ENCODE data around the gene TNFRSF25.
"Not testable (repeated sequence)": the region's sequence is repeated elsewhere in the genome, so short reads cannot be mapped to it uniquely, and the experiment has no call there.

The TNFRSF25 gene

GRCh38 chr1:6434186-6434585 lies 31.8 kb downstream of the TNFRSF25 start:
- no peak for DNase-seq (ENCODE audit: low read depth in 2 of 2)

DNA sequence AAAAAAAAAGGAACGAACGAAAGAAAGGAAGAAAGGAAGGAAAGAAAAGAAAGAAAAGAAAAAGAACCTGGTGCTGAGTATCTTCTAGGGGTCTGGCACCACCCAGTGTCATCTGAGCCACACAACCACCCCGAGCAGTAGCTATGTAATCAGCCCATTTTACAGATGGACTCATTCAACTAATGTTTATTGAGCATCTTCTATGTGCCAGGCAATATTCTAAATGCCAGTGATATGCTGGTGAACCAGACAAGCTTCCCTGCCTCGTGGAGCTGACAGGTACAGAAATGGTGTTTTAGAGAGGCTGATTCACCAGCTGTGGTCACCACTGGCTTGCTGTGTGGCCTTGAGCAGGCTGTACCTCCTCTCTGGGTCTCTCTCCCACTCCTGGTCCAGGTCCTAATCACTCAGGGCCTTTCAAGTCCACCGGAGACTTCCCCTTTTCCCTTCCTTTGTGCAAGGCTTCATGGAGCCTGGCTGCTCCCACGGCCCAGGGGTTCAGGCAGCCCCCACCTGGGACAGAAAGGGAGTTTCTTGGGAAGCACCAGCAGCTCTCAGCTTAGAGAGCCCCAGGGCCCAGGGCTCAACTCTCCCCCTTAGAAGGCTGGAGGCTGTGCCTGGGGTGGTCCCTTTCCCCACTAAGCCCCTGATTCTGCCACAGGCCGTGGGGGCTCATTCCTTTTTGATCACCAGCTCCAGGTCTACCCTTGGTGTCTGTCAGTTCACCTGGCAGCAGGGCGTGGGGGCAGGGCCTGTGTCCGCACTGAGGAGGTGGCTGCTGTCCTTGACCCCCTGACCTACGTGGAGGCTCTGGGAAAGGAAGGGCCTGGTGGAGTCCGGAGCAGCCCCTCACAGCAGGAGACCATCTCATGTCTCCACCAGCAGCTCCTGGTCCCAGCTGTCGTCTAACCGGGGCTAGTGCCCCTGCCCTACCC lies 34.1 kb downstream of the TNFRSF25 start:
- DNase-seq (ENCODE audit: low read depth in 2 of 2): not testable (repeated sequence)

GRCh38 chr1:6429660-6430411 lies 36.1 kb downstream of the TNFRSF25 start:
- not testable (repeated sequence) for DNase-seq (ENCODE audit: low read depth in 2 of 2)

DNA sequence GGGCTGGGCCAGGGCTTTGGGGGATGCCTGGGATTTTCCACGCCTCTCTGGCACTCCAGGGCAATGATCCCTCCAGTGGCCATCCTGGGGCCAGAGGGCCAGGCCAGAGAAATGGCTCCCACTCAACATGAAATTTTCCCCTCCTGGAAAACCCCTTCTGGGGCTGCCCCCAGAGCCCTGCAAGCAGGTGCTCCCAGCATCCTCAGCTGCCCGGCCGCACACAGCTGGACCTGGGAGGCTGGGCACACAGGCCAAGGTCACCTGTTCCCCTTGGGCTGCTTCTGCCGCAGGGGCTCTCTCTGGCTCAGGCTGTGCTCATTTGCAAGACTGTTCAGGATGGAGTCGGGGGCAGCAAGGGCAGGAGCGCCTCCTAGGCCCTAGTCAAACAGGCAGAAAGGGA lies 37.5 kb downstream of the TNFRSF25 start:
- not testable (repeated sequence) for DNase-seq (ENCODE audit: low read depth in 2 of 2)

DNA sequence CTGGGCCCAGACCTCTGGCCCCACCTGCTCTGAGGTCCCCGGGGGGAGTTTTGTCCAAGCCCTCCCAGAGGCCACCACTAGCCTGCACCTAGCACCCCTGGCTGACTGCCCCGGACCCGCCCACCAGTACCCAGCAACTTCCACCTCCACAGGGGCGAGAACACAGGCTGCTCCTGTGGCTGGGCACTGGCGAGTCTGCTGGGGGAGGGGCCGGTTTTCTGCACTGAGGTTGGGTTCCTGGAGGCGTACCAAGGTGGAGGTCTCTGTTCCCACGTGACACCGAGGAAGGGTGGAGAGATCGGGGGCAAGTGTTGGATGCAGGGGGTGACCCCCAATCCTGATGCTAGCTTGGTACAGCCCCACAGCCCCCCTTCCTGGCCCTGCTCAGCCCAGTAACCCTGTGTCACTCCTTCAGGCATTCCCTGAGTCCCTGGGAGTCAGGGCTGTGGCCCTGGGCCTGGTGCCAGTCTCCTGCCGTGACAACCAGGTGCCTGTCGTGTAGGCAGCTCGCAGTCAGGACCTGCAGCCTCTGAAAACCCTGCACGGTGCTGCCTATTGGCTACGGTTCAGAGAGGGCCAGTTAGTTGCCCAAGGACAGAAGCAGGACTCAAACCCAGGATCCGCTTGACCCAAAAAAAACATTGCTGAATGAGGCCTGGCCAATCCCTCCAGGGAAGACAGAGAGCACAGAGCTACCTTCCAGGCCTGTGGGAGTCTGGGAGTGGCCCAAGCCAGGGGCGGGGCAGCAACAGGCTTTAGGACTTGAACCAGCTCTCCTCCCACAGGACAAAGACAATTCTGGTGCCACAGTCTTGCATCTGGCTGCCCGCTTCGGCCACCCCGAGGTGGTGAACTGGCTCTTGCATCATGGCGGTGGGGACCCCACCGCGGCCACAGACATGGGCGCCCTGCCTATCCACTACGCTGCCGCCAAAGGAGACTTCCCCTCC lies 38.3 kb downstream of the TNFRSF25 start:
- no peak for DNase-seq (ENCODE audit: low read depth in 2 of 2)

DNA sequence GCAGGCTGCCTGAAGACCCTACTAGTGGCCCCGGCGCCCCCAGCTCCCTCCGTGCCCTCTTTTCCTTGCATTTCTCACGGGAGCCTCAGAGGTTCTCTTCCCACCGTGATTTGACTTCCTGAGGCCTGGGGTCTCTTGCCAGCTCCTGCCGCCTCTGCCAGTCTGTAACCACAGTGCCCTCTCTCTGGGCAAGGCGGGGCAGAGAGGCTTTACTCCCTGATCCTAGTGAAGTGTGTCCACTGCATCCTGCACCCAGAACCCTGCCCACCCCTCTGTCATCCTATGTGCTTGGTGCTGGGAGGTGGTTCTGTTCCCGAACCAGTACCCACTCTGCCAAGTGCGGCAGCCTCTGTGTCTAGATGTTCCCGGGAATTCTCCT lies 39.0 kb downstream of the TNFRSF25 start:
- DNase-seq (ENCODE audit: low read depth in 2 of 2): no peak

GRCh38 chr1:6426277-6426971 lies 39.5 kb downstream of the TNFRSF25 start:
- no peak for DNase-seq (ENCODE audit: low read depth in 2 of 2)

DNA sequence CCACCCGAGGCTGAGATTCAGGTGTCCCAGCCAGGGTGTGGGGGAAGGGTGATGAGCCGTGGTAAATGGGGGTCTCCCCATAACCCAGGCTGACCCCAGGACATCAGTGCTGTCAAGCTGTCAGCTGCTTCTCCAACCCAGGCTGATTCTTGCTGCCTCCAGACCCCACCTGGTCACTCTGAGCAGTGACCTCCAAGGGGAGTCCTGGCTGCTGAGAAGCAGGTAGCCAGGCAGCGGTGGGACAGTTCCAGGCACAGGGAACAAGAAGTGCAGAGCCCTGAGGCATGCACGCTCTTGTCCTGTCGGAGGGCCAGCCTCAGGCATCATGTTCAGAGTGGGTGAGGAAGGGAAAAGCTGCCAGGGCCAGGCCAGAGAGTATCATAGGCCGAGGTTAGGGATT lies 40.3 kb downstream of the TNFRSF25 start:
- DNase-seq (ENCODE audit: low read depth in 2 of 2): no peak

GRCh38 chr1:6424619-6425593 lies 41.1 kb downstream of the TNFRSF25 start, which contains the start of gene ESPN:
Gene ESPN, plus strand, starts transcription at chr1:6424776. Its CDS starts 180 bp downstream, at chr1:6424956.
- DNase-seq (ENCODE audit: low read depth in 2 of 2): no peak

GRCh38 chr1:6424000-6424565 lies 41.9 kb downstream of the TNFRSF25 start:
- no peak for DNase-seq (ENCODE audit: low read depth in 2 of 2)

- DNase-seq (ENCODE audit: low read depth in 2 of 2): peak; percentile 34 to 52
Measured at GRCh38 chr1:6423321-6423999, 42.5 kb downstream of the TNFRSF25 start.

GRCh38 chr1:6421266-6421665 lies 44.7 kb downstream of the TNFRSF25 start:
- DNase-seq (ENCODE audit: low read depth in 2 of 2): no peak

GRCh38 chr1:6420454-6421042 lies 45.4 kb downstream of the TNFRSF25 start:
- no peak for DNase-seq (ENCODE audit: low read depth in 2 of 2)

DNA sequence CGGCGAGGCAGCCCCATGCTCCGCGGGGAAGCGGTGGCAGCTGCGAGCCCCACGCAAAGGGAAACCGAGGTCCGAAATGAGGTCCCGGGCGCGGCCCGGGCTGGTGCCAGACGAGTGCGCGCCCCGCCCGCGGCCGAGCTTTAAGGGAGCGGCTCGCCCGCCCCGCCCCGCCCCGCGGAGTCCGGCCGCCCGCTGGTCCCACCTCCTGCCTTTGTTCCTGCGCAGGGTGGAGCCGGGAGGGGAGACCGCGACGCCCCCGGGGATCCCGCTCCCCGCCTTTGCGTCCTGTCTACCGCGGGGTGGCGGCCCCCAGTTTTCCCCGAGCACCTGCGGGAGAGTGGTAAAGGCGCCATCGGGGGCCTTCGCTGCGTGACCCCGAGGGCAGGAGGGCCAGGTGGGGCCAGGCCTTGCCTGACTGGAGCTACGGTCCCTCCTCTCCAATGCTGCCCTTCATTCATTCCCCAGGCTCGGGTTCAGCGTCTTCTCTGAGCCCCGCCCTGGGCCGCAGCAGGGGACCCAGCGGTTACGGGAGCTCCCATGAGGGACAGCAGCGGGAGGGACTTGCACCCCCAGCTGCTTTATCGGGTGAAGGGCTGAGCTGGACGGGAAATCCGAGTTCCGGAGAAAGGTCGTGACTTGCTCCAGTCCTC lies 46.0 kb downstream of the TNFRSF25 start, which contains the start of gene HES2:
HES2 (minus strand) TSS at position 116 of the 650 bp plus-strand sequence; CDS start at position 17, 99 bp downstream.
- DNase-seq (ENCODE audit: low read depth in 2 of 2): no peak

DNA sequence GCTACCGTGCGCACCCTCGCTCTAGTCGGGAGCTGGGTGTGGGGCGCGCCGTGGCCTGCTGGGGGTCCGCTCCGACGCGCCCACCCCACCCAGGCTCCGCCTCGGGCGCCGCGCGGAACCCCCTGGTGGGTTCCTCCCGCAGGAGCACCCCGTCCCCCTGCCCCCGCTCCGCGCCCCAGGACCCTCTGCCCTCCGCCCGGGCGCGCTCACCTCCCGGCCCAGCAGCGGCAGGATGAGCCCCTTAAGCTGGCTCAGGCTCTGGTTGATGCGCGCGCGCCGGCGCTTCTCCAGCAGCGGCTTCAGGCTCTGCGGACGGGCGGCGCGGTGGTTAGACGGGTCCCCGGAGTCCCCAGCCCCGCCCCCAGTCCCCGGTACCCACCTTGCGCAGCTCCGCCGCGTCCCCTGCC lies 46.6 kb downstream of the TNFRSF25 start:
- DNase-seq (ENCODE audit: low read depth in 2 of 2): no peak

- DNase-seq (ENCODE audit: low read depth in 2 of 2): no peak
Measured at GRCh38 chr1:6418668-6419396, 47.1 kb downstream of the TNFRSF25 start.
